NOMO-1 treated with DMSO at 0.1 percent for 48 hours (cell line): Measurements from ENCODE around the gene GRAMD2B.

Experiments used
- DNase-seq: peaks from one replicate; lab custom pipeline; 2025; ENCODE audit not compliant: unreplicated experiment; lab: John Stamatoyannopoulos, UW

GRAMD2B gene

DNA sequence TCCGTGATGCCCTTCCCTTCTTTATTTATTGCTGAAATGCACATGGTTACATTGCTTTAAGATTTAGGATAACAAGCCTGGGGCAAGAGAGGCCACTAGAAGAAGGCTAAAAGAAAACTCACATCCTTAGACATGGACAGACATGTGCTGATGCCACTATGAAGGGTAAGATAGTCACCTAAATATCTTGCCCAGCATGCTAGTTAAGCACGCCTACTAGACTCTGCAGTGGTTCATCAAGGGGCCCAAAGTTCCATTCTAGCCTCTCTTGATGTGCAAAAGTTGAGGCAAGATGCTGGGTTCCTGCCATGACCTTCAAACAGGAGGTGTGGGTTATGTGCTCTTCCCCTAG lies 49.3 kb downstream of the GRAMD2B start:
- no peak for DNase-seq

DNA sequence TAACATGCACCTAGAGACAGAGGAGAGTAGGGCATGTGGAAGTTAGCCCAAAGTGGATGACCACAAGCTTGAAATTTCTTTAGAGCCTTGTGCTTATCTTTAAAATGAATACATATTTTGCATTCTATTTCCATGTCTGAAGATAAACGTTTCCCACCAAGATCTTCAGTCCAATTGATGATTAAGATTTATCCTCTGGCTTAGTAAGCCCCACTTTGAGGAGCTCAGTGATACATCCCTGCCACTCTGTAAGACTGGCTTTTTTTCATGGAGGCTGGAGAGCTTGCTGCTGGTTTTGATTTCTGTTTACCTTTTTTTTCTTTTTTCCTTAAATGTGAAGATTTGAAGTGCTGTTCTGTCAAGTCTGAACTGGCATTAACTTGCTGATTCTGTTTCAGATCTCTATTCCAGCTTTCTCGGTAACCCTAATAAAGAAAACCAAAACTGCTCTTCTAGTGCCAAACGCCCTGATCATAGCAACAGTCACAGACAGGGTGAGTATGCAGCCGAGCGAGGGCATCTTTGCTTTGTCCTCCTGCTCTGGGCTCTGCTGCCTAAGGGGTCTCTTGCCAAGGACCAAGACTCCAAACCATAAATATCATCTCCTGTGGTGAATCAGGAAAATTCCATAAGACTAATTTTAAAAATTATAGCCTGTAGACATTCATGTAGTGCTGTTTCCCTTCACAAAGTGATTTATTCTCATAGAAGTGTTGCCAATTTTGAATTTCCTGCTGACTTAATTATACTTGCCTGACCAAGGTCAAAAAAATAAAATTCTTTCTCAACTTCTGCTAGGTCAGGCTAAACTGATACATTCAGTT lies 54.3 kb downstream of the GRAMD2B start:
- DNase-seq: peak; percentile 18

DNA sequence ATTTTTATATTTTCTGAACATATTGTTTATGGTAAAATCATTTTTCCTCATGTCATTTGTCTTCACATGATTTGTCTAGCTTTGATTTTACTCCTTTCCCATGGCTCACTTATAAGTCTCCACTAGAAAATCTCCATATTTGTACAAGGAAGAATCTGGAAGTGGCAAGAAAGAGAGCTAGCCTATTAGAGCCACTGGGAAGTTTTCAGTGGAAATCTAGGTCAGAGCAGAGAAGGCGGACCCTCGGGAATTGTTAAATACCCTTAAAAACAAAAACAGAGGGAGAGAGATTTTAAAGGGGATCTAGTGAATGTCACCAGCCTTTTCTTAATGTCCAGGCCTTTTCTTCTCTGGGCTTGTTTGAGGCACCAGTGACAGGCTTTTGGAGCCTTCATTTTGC lies 56.6 kb downstream of the GRAMD2B start:
- DNase-seq: no peak

GRCh38 chr5:126480824-126481223 lies 57.6 kb downstream of the GRAMD2B start:
- no peak for DNase-seq

DNA sequence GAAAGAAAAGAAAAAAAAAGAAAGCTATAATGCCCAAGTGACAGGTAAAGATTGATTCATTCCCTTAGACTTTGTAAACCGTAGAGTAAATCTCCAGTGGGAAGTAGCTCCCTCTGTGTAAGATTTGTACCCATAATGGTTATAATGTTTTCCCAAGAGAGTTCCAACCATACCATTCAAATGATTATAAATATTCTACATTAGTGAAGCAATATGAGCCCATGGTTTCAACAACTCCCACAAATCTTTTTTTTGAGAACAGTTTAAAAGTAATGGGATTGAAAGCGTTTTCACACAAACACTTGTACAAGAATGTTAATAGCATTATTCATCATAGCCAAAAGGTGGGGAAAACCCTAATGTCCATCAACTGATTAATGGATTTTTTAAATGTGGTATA lies 58.0 kb downstream of the GRAMD2B start:
- no peak for DNase-seq

GRCh38 chr5:126482591-126482990 lies 59.4 kb downstream of the GRAMD2B start:
- no peak for DNase-seq

GRCh38 chr5:126483156-126483555 lies 59.9 kb downstream of the GRAMD2B start:
- no peak for DNase-seq

DNA sequence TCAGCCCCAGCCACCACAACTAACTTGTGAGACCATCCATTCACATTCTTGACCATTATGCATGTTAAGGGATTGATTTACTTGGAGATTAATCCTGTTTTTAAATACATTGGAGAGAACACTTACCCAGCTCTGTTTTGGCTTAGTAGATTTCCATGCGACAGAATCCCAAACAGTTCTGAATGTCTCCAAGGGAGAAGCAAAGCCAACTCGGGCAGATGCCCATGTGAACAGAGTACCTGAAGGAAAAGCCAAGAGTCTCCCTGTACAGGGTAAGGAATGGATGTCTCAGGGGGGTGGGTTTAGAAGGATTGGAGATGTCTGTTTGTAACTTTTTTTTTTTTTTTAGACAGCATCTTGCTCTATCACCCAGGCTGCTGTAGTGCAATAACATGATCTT lies 61.0 kb downstream of the GRAMD2B start:
- no peak for DNase-seq

- DNase-seq: no peak
Measured at GRCh38 chr5:126486332-126486731, 63.1 kb downstream of the GRAMD2B start.

DNA sequence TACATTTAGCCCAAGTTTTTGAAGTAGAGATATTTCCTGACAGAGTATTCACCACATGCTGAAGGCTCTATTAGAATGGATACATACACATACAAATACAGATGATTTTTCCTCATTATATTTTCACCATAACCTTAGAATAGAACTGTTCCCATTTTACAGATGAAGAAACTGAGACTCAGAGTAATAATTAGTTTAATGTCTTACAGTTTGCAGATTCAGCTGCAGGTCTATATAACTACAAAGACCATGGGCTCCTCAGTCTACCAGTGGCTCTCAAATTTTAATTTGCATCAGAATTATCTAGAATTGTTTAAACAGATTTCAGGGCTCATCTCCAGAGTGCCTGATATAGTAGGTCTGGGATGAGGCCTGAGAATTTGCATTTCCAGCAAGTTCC lies 64.4 kb downstream of the GRAMD2B start:
- no peak for DNase-seq

DNA sequence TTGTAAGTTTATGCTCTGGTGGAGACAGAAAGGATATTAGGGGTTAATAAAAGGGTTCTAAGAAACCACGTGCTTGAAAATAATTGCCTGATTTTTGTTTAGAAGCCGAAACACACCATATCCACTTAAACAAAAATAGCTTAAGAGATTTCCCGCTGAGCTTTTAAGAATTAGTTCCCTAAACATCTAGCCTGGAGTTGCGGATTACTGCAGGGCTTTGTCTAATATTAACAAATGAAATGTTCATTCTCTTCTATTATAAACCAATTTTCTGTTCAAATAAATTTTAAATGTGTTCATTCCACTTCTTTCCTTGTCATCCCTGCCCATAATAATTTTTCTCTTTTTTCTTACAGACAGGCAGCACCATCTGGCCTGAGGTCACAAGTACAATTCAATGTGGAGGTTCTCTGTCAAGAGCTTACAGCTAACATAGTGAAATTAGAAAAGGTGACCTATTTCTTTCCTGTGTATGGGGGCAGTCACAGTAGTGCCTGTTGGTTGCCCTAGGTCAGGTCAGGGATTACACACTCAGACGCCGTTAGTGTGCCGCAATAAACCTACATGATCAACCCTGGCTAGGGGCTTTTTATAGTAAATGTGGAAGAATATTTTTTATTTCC lies 65.3 kb downstream of the GRAMD2B start:
- DNase-seq: no peak

- no peak for DNase-seq
Measured at GRCh38 chr5:126490167-126490940, 67.1 kb downstream of the GRAMD2B start.

- no peak for DNase-seq
Measured at GRCh38 chr5:126492939-126493338, 69.7 kb downstream of the GRAMD2B start.

DNA sequence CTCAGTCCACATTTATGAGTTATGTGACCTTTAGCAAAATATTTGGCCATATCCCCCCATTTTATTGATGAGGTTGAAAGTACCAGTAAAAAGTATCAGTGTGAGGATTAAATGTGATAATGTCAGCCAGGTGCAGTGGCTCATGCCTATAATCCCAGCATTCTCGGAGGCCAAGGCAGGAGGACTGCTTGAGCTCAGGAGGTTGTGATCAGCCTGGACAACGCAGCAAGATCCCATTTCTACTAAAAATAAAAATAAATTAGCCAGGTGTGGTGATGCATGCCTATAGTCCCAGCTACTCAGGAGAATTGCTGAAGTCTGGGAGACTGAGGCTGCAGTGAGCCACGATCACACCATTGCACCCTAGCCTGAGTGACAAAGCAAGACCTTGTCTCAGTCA lies 71.2 kb downstream of the GRAMD2B start:
- no peak for DNase-seq

- DNase-seq: no peak
Measured at GRCh38 chr5:126497506-126497905, 74.3 kb downstream of the GRAMD2B start.

DNA sequence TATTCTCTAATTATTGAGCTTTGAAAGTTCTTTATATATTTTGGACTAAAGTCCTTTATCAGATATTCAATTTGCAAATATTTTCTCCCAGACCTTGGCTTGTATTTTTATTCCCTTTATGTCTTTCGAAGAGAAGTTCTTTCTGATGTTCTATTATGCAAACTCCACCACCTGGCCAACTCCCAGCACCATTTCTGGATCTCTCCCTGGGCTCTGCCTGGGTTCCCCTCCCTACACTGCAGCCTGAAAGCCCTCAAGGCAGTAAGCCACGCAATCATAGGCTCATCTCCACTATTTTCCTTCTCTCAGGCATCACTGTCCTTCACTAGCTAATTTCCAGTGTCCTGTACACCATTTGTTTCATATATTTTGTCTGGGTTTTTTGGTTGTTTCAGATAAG lies 76.1 kb downstream of the GRAMD2B start:
- no peak for DNase-seq

- peak; percentile 64 for DNase-seq
Measured at GRCh38 chr5:126499853-126500342, 76.7 kb downstream of the GRAMD2B start.

DNA sequence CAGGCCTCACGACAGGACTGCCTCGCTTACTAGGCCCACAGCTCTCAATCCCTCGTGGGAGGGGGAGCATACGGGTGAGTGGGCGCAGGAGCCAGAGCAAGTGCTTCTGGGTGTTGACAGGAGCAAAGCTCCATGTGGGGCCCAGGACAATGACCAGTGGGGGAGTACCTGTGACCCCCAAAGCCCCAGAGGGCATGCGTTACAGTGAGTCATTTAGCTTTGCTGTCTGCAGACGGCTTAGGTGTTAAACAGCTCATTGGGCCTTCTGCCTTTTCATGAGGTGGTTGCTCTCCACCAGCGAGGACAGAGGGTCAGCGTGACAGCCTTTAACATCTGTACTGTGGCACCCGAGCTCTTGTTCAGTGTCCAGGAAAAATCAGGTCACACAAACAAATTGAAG lies 78.2 kb downstream of the GRAMD2B start:
- no peak for DNase-seq

- DNase-seq: no peak
Measured at GRCh38 chr5:126503602-126504104, 80.4 kb downstream of the GRAMD2B start.

GRCh38 chr5:126506079-126506478 lies 82.9 kb downstream of the GRAMD2B start:
- DNase-seq: no peak

GRCh38 chr5:126508251-126508961 lies 85.2 kb downstream of the GRAMD2B start:
- DNase-seq: peak; percentile 54
